HG02610 (cell line): ENCODE measurements around the gene GALNT17.

ENCODE experiments used
- ATAC-seq: cut with Tn5 transposase; IDR thresholded peaks from one replicate; pipeline ENCODE4 v1.9.1; 2021; ENCODE audit warnings: mild to moderate bottlenecking, moderate library complexity; ENCODE audit not compliant: unreplicated experiment

GALNT17 gene

GRCh38 chr7:71668572-71668971 lies 536.6 kb downstream of the GALNT17 start:
- no peak for ATAC-seq

GRCh38 chr7:71679480-71679879 lies 547.5 kb downstream of the GALNT17 start:
- ATAC-seq = no peak

GRCh38 chr7:71682181-71682580 lies 550.2 kb downstream of the GALNT17 start:
- no peak for ATAC-seq

GRCh38 chr7:71682841-71683781 lies 551.2 kb downstream of the GALNT17 start:
- ATAC-seq = no peak

GRCh38 chr7:71687286-71687685 lies 555.3 kb downstream of the GALNT17 start:
- no peak for ATAC-seq

- no peak for ATAC-seq
Measured at GRCh38 chr7:71687831-71688599, 556.1 kb downstream of the GALNT17 start.

GRCh38 chr7:71691538-71691937 lies 559.6 kb downstream of the GALNT17 start:
- no peak for ATAC-seq

GRCh38 chr7:71694665-71695064 lies 562.7 kb downstream of the GALNT17 start:
- ATAC-seq = no peak

GRCh38 chr7:71695186-71695585 lies 563.2 kb downstream of the GALNT17 start:
- ATAC-seq = no peak

- ATAC-seq = no peak
Measured at GRCh38 chr7:71696511-71696910, 564.6 kb downstream of the GALNT17 start.

- no peak for ATAC-seq
Measured at GRCh38 chr7:71697400-71697799, 565.5 kb downstream of the GALNT17 start.

GRCh38 chr7:71705217-71705616 lies 573.3 kb downstream of the GALNT17 start:
- no peak for ATAC-seq

- ATAC-seq = no peak
Measured at GRCh38 chr7:71705901-71706596, 574.1 kb downstream of the GALNT17 start.

- ATAC-seq = no peak
Measured at GRCh38 chr7:71706597-71706975, 574.6 kb downstream of the GALNT17 start.

- ATAC-seq = no peak
Measured at GRCh38 chr7:71707041-71707440, 575.1 kb downstream of the GALNT17 start.

GRCh38 chr7:71708710-71709109 lies 576.8 kb downstream of the GALNT17 start:
- ATAC-seq = no peak

- no peak for ATAC-seq
Measured at GRCh38 chr7:71710442-71710841, 578.5 kb downstream of the GALNT17 start.

GRCh38 chr7:71712653-71713180 lies 580.8 kb downstream of the GALNT17 start:
- ATAC-seq = no peak

GRCh38 chr7:71716690-71717089 lies 584.7 kb downstream of the GALNT17 start:
- no peak for ATAC-seq

GRCh38 chr7:71718563-71718962 lies 586.6 kb downstream of the GALNT17 start:
- ATAC-seq = no peak

- no peak for ATAC-seq
Measured at GRCh38 chr7:71721742-71722141, 589.8 kb downstream of the GALNT17 start.
